HG02678 (cell line): ENCODE results near the gene TERT.
"Not testable (repeated sequence)": the region's sequence is repeated elsewhere in the genome, so short reads cannot be mapped to it uniquely, and the experiment has no call there.

ENCODE experiments used
- ATAC-seq: cut with Tn5 transposase; IDR thresholded peaks from one replicate; pipeline ENCODE4 v1.9.1; 2021; ENCODE audit warnings: mild to moderate bottlenecking, moderate library complexity; ENCODE audit not compliant: unreplicated experiment

The TERT gene

GRCh38 chr5:1331861-1332405, 37.1 kb upstream of the TERT start:
- ATAC-seq = no peak

- no peak for ATAC-seq
Measured at GRCh38 chr5:1330847-1331831, 36.3 kb upstream of the TERT start.

GRCh38 chr5:1330146-1330846, 35.4 kb upstream of the TERT start:
- ATAC-seq = no peak

- no peak for ATAC-seq
Measured at GRCh38 chr5:1329111-1329579, 34.3 kb upstream of the TERT start.

- not testable (repeated sequence) for ATAC-seq
Measured at GRCh38 chr5:1328237-1329110, 33.6 kb upstream of the TERT start.

- ATAC-seq = not testable (repeated sequence)
Measured at GRCh38 chr5:1326901-1327756, 32.3 kb upstream of the TERT start.

GRCh38 chr5:1326532-1326875, 31.6 kb upstream of the TERT start:
- ATAC-seq = not testable (repeated sequence)

GRCh38 chr5:1325870-1326531, 31.1 kb upstream of the TERT start:
- no peak for ATAC-seq

- ATAC-seq = no peak
Measured at GRCh38 chr5:1325191-1325741, 30.4 kb upstream of the TERT start.

- no peak for ATAC-seq
Measured at GRCh38 chr5:1324719-1325190, 29.9 kb upstream of the TERT start.

GRCh38 chr5:1324301-1324700, 29.4 kb upstream of the TERT start:
- no peak for ATAC-seq

- ATAC-seq = no peak
Measured at GRCh38 chr5:1323803-1324173, 28.9 kb upstream of the TERT start.

- ATAC-seq = no peak
Measured at GRCh38 chr5:1322955-1323802, 28.3 kb upstream of the TERT start.

- no peak for ATAC-seq
Measured at GRCh38 chr5:1322036-1322900, 27.4 kb upstream of the TERT start.

- no peak for ATAC-seq
Measured at GRCh38 chr5:1321576-1321975, 26.7 kb upstream of the TERT start.

- ATAC-seq = no peak
Measured at GRCh38 chr5:1320436-1321344, 25.8 kb upstream of the TERT start.
